Ovary (tissue), 3 donors: ENCODE results near the gene NDST1.

Source experiments
- CTCF ChIP-seq, 3 donors: fragments of 450-650 bp in 2 of 3; fragments of 200-600 bp in 1 of 3; IDR thresholded peaks; one replicate each; pipeline versions ENCODE4 v1.5.1 to v1.8.0; 2016 to 2022; ENCODE audit warnings: antibody characterized with exemption in 3 of 3, mild to moderate bottlenecking in 1 of 3
- EP300 ChIP-seq: sonication (generic); formaldehyde crosslinking; IDR thresholded peaks from one replicate; pipeline ENCODE4 v1.6.1; 2017; ENCODE audit warnings: antibody characterized with exemption
- donor health status: DM: no; HTN: no; CAD: no.

- TF ChIP-seq EP300 = no peak
- TF ChIP-seq CTCF (IDR thresholded peaks at IDR 0.05) = peak in 2 of 3 donors; percentile 43 to 59
These were observed 15.8 kb downstream of the NDST1 start for GRCh38 chr5:150523472-150524350.
